Astrocyte (in vitro differentiated cells and primary cell): ENCODE measurements around the gene NR6A1. TPM values are rescaled to one million over a fixed set of nuclear protein-coding genes. Genes with fewer than 3 reads are reported as not detected.
"Not testable (repeated sequence)": the region's sequence is repeated elsewhere in the genome, so short reads cannot be mapped to it uniquely, and the experiment has no call there.

ENCODE experiments used
- DNase-seq: peaks from one replicate; pipeline ENCODE4 v3.0.0-alpha.2; 2010; ENCODE audit warnings: low read depth
- FAIRE-seq: peaks from 2 replicates; lab custom pipeline; 2011; peaks lifted over from hg19 to GRCh38; lab: Jason Lieb, UNC
- H2AFZ ChIP-seq: 2 replicates; pipeline ENCODE4 v1.6.0; 2012; ENCODE audit warnings: low read depth, low read length, inconsistent platforms
- H3K27ac ChIP-seq: 2 replicates; pipeline ENCODE4 v1.5.1; 2011; ENCODE audit warnings: low read depth, low read length, inconsistent platforms
- H3K27me3 ChIP-seq: 2 replicates; pipeline ENCODE4 v1.6.0; 2011; ENCODE audit warnings: low read length, inconsistent platforms; ENCODE audit not compliant: insufficient read depth
- H3K36me3 ChIP-seq: 2 replicates; pipeline ENCODE4 v1.5.1; 2011; ENCODE audit warnings: low read length, inconsistent platforms; ENCODE audit not compliant: insufficient read depth
- H3K4me1 ChIP-seq: 2 replicates; pipeline ENCODE4 v1.5.1; 2011; ENCODE audit warnings: low read length, inconsistent platforms; ENCODE audit not compliant: insufficient read depth
- H3K4me2 ChIP-seq: 2 replicates; pipeline ENCODE4 v1.6.0; 2012; ENCODE audit warnings: low read length, inconsistent platforms
- H3K4me3 ChIP-seq: 2 replicates; pipeline ENCODE4 v1.5.1; 2011; ENCODE audit warnings: low read depth, mild to moderate bottlenecking, low read length, inconsistent platforms; ENCODE audit not compliant: insufficient read depth
- H3K79me2 ChIP-seq: 2 replicates; pipeline ENCODE4 v1.6.0; 2012; ENCODE audit warnings: mild to moderate bottlenecking, low read length, inconsistent platforms; ENCODE audit not compliant: insufficient read depth
- H3K9ac ChIP-seq: 2 replicates; pipeline ENCODE4 v1.6.0; 2012; ENCODE audit warnings: mild to moderate bottlenecking, low read length, inconsistent platforms
- H3K9me3 ChIP-seq: 2 replicates; pipeline ENCODE4 v1.5.1; 2012; ENCODE audit warnings: low read depth, mild to moderate bottlenecking, low read length, inconsistent platforms; ENCODE audit not compliant: insufficient read depth
- H4K20me1 ChIP-seq: 2 replicates; pipeline ENCODE4 v1.6.0; 2012; ENCODE audit warnings: low read length, inconsistent platforms; ENCODE audit not compliant: insufficient read depth
- H3K27ac Mint-ChIP-seq: one replicate; pipeline ENCODE4 v1.8.0; 2021; ENCODE audit warnings: mild to moderate bottlenecking, mixed read lengths; ENCODE audit not compliant: unreplicated experiment
- H3K27me3 Mint-ChIP-seq: one replicate; pipeline ENCODE4 v1.8.0; 2021; ENCODE audit warnings: low read depth, mixed read lengths; ENCODE audit not compliant: unreplicated experiment
- H3K36me3 Mint-ChIP-seq: one replicate; pipeline ENCODE4 v1.8.0; 2021; ENCODE audit warnings: low read depth, mixed read lengths; ENCODE audit not compliant: unreplicated experiment
- H3K4me1 Mint-ChIP-seq: one replicate; pipeline ENCODE4 v1.8.0; 2021; ENCODE audit warnings: low read depth, mixed read lengths; ENCODE audit not compliant: unreplicated experiment
- H3K4me3 Mint-ChIP-seq: one replicate; pipeline ENCODE4 v1.8.0; 2021; ENCODE audit warnings: mild to moderate bottlenecking, moderate library complexity, mixed read lengths; ENCODE audit not compliant: unreplicated experiment
- H3K9me3 Mint-ChIP-seq: one replicate; pipeline ENCODE4 v1.8.0; 2021; ENCODE audit warnings: mild to moderate bottlenecking, mixed read lengths; ENCODE audit not compliant: unreplicated experiment
- EZH2 ChIP-seq: IDR thresholded peaks from 2 replicates; pipeline ENCODE4 v1.6.1; 2012; ENCODE audit warnings: mild to moderate bottlenecking, low read length, inconsistent platforms; ENCODE audit not compliant: insufficient read depth
- total RNA-seq: library from RNA; stranded (reverse); gene quantifications from 2 replicates; pipeline ENCODE4 v1.2.1, GENCODE V29; 2021
- TF ChIP-seq, protein P1 (sequence below): IDR thresholded peaks from 2 replicates; pipeline ENCODE4 v1.5.1; 2011; ENCODE audit warnings: low read depth, mild to moderate bottlenecking, inconsistent platforms, low read length, moderate library complexity; ENCODE audit not compliant: insufficient read depth

Gene NR6A1
- total RNA-seq, 1 donor from 2014 or later: 20.8 TPM

DNA sequence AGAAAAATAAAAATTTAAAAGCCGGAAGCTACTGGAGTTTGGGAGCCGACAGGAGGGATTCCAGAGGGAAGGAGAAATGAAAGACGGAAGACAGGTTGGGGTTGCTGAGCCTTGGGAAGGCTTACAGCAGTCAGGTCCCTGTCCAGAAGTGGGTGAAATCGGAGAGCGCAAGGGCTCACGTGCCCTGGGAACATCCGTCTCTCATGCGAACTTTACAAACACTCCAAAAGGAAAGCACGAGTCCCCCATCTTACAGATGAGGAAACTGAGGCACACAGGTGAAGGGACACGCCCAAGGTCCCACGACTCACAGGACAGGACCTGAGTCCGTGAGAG is 5.5 kb upstream of the NR6A1 start:
- no peak overlapping the region for H3K27ac ChIP-seq
- no peaks in the 10 kb centered on the region for H4K20me1 ChIP-seq
- no peaks in the 10 kb centered on the region for H3K27me3 ChIP-seq
- no peaks in the 10 kb centered on the region for H3K9me3 Mint-ChIP-seq
- H3K4me1 ChIP-seq: peaks cover 20% of the 10 kb centered on the region
- H3K9me3 ChIP-seq: no peaks in the 10 kb centered on the region
- no peak for FAIRE-seq
- peak overlapping the region; percentile 86 for H3K27ac Mint-ChIP-seq
- H3K4me2 ChIP-seq: peak overlapping the region; percentile 87
- H3K4me1 Mint-ChIP-seq: peaks cover 26% of the 10 kb centered on the region
- peak overlapping the region; percentile 88 for H3K4me3 Mint-ChIP-seq
- peak overlapping the region; percentile 52 for H3K4me3 ChIP-seq
- H3K79me2 ChIP-seq: no peaks in the 10 kb centered on the region
- peaks cover 3% of the 10 kb centered on the region for H3K36me3 Mint-ChIP-seq
- peak overlapping the region; percentile 68 for H3K9ac ChIP-seq
- no peaks in the 10 kb centered on the region for H3K27me3 Mint-ChIP-seq
- no peaks in the 10 kb centered on the region for H3K36me3 ChIP-seq
- TF ChIP-seq EZH2: no peak
- TF ChIP-seq, protein P1, sequence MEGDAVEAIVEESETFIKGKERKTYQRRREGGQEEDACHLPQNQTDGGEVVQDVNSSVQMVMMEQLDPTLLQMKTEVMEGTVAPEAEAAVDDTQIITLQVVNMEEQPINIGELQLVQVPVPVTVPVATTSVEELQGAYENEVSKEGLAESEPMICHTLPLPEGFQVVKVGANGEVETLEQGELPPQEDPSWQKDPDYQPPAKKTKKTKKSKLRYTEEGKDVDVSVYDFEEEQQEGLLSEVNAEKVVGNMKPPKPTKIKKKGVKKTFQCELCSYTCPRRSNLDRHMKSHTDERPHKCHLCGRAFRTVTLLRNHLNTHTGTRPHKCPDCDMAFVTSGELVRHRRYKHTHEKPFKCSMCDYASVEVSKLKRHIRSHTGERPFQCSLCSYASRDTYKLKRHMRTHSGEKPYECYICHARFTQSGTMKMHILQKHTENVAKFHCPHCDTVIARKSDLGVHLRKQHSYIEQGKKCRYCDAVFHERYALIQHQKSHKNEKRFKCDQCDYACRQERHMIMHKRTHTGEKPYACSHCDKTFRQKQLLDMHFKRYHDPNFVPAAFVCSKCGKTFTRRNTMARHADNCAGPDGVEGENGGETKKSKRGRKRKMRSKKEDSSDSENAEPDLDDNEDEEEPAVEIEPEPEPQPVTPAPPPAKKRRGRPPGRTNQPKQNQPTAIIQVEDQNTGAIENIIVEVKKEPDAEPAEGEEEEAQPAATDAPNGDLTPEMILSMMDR: no peak
- peak overlapping the region; percentile 82 for H2AFZ ChIP-seq
- no peak for DNase-seq

DNA sequence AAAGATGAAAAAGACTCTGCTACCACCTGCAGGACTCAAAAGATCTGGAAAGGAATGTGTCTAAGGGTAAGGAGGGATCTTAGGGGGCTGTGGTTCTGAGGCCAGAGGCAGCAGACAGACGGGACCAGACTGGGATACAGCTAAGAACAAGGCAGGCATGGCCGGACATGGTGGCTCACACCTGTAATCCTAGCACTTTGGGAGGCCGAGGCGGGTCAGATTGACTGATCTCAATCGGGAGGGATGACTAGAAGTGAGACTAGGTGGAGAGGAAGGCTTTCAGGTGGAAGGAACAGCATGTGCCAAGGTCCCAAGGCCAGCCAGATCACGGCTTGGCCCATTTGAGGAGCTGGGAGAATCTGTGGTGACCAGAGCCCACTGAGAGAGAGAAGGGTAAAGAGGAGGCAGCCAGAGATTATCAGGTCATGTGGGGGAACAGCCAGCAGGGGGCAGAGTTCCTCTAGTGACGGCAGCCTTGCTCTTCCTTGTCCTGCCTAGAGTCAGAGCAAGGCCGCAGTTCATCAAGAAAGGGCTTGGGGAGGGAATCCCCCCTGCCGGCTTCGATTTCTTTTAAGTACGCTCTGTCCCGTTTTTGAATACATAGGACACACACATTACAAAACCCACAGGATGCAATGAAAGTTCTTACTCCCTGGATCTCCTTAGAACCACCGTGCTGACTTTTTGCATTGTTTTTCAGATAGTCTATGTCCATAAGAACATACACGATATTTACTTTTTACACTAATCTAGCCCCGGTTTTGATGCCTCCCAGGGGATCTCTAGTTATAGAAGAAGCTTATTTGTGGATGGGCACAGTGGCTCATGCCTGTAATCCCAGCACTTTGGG is 3.2 kb upstream of the NR6A1 start:
- H3K36me3 ChIP-seq: no peaks in the 10 kb centered on the region
- H3K9me3 Mint-ChIP-seq: no peaks in the 10 kb centered on the region
- H3K4me3 ChIP-seq: no peak overlapping the region
- no peaks in the 10 kb centered on the region for H3K27me3 Mint-ChIP-seq
- no peaks in the 10 kb centered on the region for H3K36me3 Mint-ChIP-seq
- H3K9me3 ChIP-seq: no peaks in the 10 kb centered on the region
- H3K4me3 Mint-ChIP-seq: peak overlapping the region; percentile 66
- FAIRE-seq (peak; percentile 32), DNase-seq (no peak)
- H3K27me3 ChIP-seq: peaks cover 10% of the 10 kb centered on the region
- no peak overlapping the region for H3K27ac ChIP-seq
- peaks cover 21% of the 10 kb centered on the region for H3K4me1 Mint-ChIP-seq
- H4K20me1 ChIP-seq: peaks cover 9% of the 10 kb centered on the region
- H3K4me1 ChIP-seq: peaks cover 22% of the 10 kb centered on the region
- H3K27ac Mint-ChIP-seq: peak overlapping the region; percentile 56
- H2AFZ ChIP-seq: no peak overlapping the region
- H3K4me2 ChIP-seq: no peak overlapping the region
- no peak for TF ChIP-seq EZH2
- TF ChIP-seq, protein P1: peak; percentile 68
- H3K9ac ChIP-seq: no peak overlapping the region
- H3K79me2 ChIP-seq: no peaks in the 10 kb centered on the region

DNA sequence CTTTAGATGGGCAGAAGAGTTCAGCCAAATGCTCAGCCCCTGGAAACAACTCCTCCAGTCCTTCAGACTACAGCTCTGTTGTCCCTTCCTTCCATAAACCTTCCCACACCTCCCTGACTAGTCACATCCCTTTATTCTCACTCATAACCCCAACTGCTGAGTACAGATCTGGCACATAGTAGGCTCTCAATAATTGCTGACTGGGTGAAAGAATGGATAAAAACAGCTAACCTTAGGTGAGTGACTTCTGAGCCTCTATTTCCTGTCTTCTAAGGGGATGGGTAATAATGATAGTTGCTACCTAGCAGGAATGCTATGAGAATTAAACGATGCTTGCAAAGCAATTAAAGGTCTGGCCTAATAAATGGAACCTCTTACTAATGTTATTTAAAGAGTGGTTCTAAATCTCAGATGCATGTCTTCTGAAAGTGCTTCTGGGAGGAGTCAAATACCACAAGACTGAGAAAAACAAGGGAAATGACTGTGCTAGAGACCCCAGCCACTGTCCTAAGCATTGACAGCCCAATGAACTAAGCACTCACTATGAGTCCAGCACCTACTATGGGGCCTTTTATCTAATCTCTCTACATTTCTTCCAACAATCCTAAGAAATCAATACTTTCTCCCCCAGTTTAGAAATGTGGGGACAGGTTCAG is 2.5 kb upstream of the NR6A1 start:
- no peaks in the 10 kb centered on the region for H3K79me2 ChIP-seq
- no peaks in the 10 kb centered on the region for H3K9me3 ChIP-seq
- Mint-ChIP-seq H3K9me3 (no peaks in the 10 kb centered on the region), H3K36me3 (no peaks in the 10 kb centered on the region), H3K4me3 (no peak overlapping the region), H3K27ac (no peak overlapping the region), H3K4me1 (peaks cover 15% of the 10 kb centered on the region), H3K27me3 (no peaks in the 10 kb centered on the region)
- DNase-seq: no peak
- H3K4me1 ChIP-seq: peaks cover 15% of the 10 kb centered on the region
- FAIRE-seq: no peak
- no peak overlapping the region for H3K4me3 ChIP-seq
- no peak overlapping the region for H2AFZ ChIP-seq
- peaks cover 18% of the 10 kb centered on the region for H3K27me3 ChIP-seq
- H3K9ac ChIP-seq: no peak overlapping the region
- H3K27ac ChIP-seq: no peak overlapping the region
- no peak overlapping the region for H3K4me2 ChIP-seq
- TF ChIP-seq, protein P1: no peak
- TF ChIP-seq EZH2: no peak
- H4K20me1 ChIP-seq: peaks cover 17% of the 10 kb centered on the region
- H3K36me3 ChIP-seq: no peaks in the 10 kb centered on the region

GRCh38 chr9:124772877-124773276 is 1.8 kb upstream of the NR6A1 start:
- H3K27me3 Mint-ChIP-seq, FAIRE-seq, H3K27ac ChIP-seq, H3K9me3 ChIP-seq, H3K4me2 ChIP-seq, H3K36me3 Mint-ChIP-seq, H3K4me3 ChIP-seq, H3K9me3 Mint-ChIP-seq, H3K79me2 ChIP-seq, DNase-seq, H3K27ac Mint-ChIP-seq, H3K36me3 ChIP-seq, H2AFZ ChIP-seq, H3K9ac ChIP-seq: not testable (repeated sequence)
- Histone ChIP-seq H3K4me1 (peaks cover 13% of the 10 kb centered on the region), H4K20me1 (peaks cover 22% of the 10 kb centered on the region), H3K27me3 (peaks cover 25% of the 10 kb centered on the region)
- H3K4me1 Mint-ChIP-seq: peaks cover 19% of the 10 kb centered on the region
- H3K4me3 Mint-ChIP-seq: peak overlapping the region; percentile 89
